Measurements from ENCODE around the gene ATG4B. TPM values are rescaled to one million over a fixed set of nuclear protein-coding genes. Genes with fewer than 3 reads are reported as not detected.

Gene ATG4B
- total and polyA plus RNA-seq, 9 of the 15 experiments (the other 6 are each of a cell fraction or from before 2014, with no cell fraction given), result 5.9 to 58.8 (median 35.6) TPM

- ATAC-seq, result no peak
- BruUV-seq (replicated peaks), result no TSS peak
- TF ChIP-seq TAF9B (IDR thresholded peaks at IDR 0.05; ENCODE audit: partially characterized antibody) (no peak), GTF2B (IDR thresholded peaks at IDR 0.05; ENCODE audit: extremely low read depth, insufficient read length) (no peak), ERF (CRISPR knock-in tag; IDR thresholded peaks at IDR 0.05) (no peak), SMARCA4 (IDR thresholded peaks at IDR 0.05) (no peak), ZNF431 (CRISPR knock-in tag; IDR thresholded peaks at IDR 0.05) (no peak), HNRNPLL (IDR thresholded peaks at IDR 0.05; ENCODE audit: low read depth, low read length, poor library complexity, severe bottlenecking) (no peak), ELK1 (CRISPR knock-in tag; IDR thresholded peaks at IDR 0.05) (no peak), E2F1 (CRISPR knock-in tag; IDR thresholded peaks at IDR 0.05) (no peak), E2F8 (IDR thresholded peaks at IDR 0.05; ENCODE audit: low read depth, partially characterized antibody) (no peak), FOSL1 (tag; conservative IDR thresholded peaks at IDR 0.05) (no peak), MAX (CRISPR knock-in tag; IDR thresholded peaks at IDR 0.05) (no peak), ZBTB17 (CRISPR knock-in tag; IDR thresholded peaks at IDR 0.05) (no peak), HSF4 (CRISPR knock-in tag; IDR thresholded peaks at IDR 0.05; ENCODE audit: borderline replicate concordance) (no peak), MXI1 (IDR thresholded peaks at IDR 0.05; ENCODE audit: low read depth, low read length) (no peak), HINFP (tag; conservative IDR thresholded peaks at IDR 0.05; ENCODE audit: low read depth) (no peak)
Observed at GRCh38 chr2:241690202-241690717, 52.8 kb downstream of the ATG4B start.

More at GRCh38 chr2:241690202-241690717, 52.8 kb downstream of the ATG4B start:
- H3K9me3 ChIP-seq (replicated peaks; ENCODE audit: control insufficient read depth, insufficient read depth, low read depth, low read length), result no peaks in the 10 kb centered on the region
- no peak overlapping the region for H3K27ac ChIP-seq (ENCODE audit: extremely low read depth, low read depth, low read length)
- H3K9me1 ChIP-seq (ENCODE audit: control insufficient read depth, insufficient read depth, low read length), result no peaks in the 10 kb centered on the region
- peak overlapping the region in 1 of 2 experiments; percentile 72; a peak in 1 of 4 replicates for H3K9ac ChIP-seq (ENCODE audit: insufficient read depth in 1 of 2, low read depth in 2 of 2, low read length in 2 of 2)
- H3K36me3 ChIP-seq (ENCODE audit: control insufficient read depth, insufficient read depth, low read length), result peaks cover 30% of the 10 kb centered on the region; the same call in 2 of the 3 replicates
- H3K79me2 ChIP-seq (ENCODE audit: control insufficient read depth, insufficient read depth, low read length), result peaks cover 32% of the 10 kb centered on the region
- H4K20me1 ChIP-seq (replicated peaks; ENCODE audit: control insufficient read depth, insufficient read depth, low read length), result no peaks in the 10 kb centered on the region
- H2AFZ ChIP-seq (ENCODE audit: low read depth, low read length), result no peak overlapping the region
- in situ Hi-C loops (cut with MboI) (no loop called here), intact Hi-C loops (cut with micrococcal nuclease) (no loop called here)
- ChIA-PET CTCF (ENCODE audit: low intra/inter-chr PET ratio) (no interaction called here), POLR2A (no interaction called here)
- H3K4me3 ChIP-seq, result no peak overlapping the region
- H3K27me3 ChIP-seq (ENCODE audit: control insufficient read depth in 2 of 2, insufficient read depth in 2 of 2, low read length in 2 of 2), result no peaks in the 10 kb centered on the region
- no peak for DNase-seq (ENCODE audit: extremely low read depth in 1 of 4, low spot score in 3 of 4)
- H3K4me2 ChIP-seq (ENCODE audit: insufficient read depth, low read length), result no peak overlapping the region
- H3K4me1 ChIP-seq (replicated peaks in 1 of 2; ENCODE audit: control insufficient read depth in 2 of 2, insufficient read depth in 2 of 2, low read length in 2 of 2), result peaks cover 4 to 8% of the 10 kb centered on the region in 2 experiments; a peak in 4 of 5 replicates
- WGBS (ENCODE audit: insufficient coverage, low coverage, missing lambda C conversion rate), result 78% methylated on average over 6 of the region's 6 CpGs
- FAIRE-seq, result no peak
